GM21526 (cell line): ENCODE results near the gene CA10.

Source experiments
- ATAC-seq: cut with Tn5 transposase; IDR thresholded peaks from one replicate; pipeline ENCODE4 v1.9.1; 2021; ENCODE audit warnings: moderate library complexity; ENCODE audit not compliant: unreplicated experiment, low FRiP score

Gene CA10

DNA sequence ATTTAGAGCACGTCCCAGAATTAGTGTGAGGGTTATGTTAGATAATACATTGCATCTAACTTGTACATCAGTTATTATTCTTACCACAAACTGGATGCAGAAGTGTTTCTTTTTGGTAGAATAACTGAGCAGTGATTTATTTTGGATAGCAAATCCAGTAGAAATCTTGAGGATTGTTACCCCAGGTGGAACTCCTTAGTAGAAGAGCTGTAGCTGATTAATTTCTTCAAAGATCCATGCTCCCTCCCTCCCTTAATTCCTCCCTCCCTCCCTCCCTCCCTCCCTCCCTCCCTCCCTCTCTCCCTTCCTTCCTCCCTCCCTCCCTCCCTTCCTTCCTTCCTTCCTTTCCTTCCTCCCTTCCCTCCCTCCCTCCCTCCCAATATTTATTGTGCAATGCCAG, 337.7 kb downstream of the CA10 start:
- ATAC-seq: no peak

GRCh38 chr17:51820252-51820651, 338.3 kb downstream of the CA10 start:
- no peak for ATAC-seq

DNA sequence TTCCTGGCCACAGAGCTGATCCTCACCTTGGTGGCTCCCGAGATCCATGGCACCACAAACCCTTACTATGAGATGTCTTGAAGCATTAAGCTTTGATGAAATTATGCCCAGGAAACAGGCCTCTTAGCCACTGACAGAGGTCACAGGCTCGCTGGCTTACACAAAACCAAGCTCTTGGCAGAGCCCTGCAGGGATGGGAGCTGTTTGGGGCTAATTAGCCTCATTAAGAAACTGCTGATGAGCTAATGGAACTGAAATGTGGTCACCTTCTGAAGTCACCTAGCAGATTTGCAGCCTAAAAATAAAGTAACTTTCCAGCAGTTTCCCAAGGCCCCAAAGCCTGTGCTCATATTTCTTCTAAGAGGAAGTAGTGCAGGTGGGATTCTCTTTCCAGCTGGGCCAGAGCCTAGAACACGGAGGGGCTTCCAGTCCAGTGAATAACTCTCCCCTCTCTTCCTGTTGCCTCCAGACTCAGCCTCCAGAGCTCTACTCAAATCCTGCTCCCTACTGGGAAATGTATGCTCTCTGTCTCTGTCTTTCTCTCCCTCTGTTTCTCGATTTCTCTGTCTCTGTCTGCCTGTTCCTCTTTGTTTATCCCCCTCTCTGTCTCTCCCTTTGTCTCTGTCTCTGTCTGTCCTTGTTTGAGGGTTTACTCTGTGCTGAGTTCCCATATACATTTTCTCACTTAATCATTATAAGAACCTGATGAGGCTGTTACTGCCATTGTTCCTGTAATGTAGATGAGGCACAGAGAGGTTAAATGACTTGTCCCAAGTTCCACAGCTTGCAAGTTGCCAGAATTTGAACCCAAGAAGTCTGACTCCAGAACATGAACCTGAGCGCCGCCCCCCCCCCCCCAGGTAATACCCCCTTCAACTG, 338.9 kb downstream of the CA10 start:
- ATAC-seq: no peak

GRCh38 chr17:51818777-51819176, 339.7 kb downstream of the CA10 start:
- ATAC-seq: no peak

DNA sequence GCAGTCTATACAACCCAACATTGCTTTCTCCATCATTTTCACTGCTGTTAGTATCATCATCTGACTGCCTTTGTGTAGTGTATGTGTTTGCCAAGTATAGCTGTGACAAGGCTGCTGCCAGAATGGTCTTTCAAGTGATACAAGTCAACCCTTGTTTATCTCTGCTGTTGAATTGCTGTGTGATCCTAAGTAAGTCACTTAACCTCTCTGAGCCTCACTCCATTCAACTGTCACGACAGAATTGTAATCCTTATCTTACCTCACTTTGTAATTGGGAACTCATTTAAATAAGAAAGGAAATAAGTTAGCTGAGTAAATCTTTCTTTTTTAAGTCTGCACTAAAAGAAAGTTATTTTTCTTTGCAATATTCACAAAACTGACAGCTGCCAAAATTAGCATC, 340.6 kb downstream of the CA10 start:
- no peak for ATAC-seq

DNA sequence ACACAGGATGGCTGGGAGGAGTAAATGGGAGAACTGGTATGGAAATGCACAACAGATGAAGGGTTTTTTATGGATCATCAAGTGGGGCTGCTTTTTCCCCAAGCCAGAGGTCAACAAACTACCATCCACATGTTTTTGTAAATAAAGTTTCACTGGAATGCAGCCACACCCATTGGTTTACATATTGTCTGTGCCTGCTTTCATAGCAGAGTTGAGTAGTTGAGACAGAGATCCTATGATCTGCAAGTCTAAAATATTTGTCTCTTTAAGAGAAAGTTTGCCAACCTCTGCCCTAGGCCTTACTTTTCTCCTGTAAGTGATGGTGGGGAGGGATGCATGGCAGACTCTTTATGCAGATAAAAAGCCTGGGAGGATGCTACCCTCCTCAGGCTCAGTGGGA, 341.4 kb downstream of the CA10 start:
- ATAC-seq: no peak

GRCh38 chr17:51815097-51815496, 343.4 kb downstream of the CA10 start:
- ATAC-seq: no peak

DNA sequence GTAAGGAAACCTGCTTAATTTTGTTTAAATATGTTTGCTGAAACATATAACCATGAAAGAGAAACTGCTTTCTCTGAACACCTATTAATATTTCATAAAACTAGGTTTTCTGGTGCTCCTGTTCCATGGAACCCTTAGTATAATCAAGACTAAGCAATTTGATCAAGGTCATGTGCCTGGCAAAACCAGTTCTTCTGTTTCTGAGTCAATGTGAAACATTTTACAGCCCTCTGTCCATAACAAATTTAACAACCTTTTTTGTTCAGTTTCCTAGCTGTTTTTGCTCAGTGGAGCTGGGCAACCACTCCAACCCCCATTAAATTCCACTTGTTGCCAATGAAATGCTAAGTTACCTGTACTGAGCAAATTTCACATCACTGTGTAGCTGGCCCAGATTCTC, 344.0 kb downstream of the CA10 start:
- no peak for ATAC-seq

GRCh38 chr17:51813784-51814174, 344.7 kb downstream of the CA10 start:
- ATAC-seq: no peak

DNA sequence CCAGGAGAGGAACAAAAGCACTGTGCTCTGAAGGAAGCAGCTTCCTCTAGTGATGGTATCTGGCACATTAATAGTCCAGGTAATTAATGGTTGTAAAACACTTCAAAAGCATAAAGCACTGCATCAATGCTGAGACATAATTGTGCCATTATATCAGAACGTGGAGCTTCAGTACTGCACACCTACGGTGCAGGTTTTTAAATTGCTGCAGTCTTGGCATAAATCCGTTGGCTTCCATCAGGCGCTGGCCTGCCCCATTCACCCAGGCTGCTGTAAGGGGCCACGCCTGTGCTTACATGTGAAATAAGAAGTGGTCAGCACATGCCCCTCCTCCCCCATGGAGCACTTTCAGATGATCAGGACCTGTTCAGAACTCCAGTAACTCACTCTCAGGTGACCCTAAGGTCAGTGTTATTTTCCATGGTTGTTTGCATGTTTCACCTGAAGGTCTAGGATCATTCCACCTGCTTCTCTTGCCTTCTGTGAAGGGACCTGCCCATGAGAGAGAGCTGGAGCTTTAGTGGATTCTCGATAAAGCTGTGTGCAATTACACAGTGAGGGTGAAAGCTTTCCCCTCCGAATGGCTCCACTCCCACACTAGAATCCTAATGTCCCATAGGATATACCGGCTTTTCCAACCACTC, 345.3 kb downstream of the CA10 start:
- no peak for ATAC-seq

GRCh38 chr17:51807460-51807859, 351.1 kb downstream of the CA10 start:
- ATAC-seq: no peak

GRCh38 chr17:51805765-51806164, 352.7 kb downstream of the CA10 start:
- no peak for ATAC-seq

DNA sequence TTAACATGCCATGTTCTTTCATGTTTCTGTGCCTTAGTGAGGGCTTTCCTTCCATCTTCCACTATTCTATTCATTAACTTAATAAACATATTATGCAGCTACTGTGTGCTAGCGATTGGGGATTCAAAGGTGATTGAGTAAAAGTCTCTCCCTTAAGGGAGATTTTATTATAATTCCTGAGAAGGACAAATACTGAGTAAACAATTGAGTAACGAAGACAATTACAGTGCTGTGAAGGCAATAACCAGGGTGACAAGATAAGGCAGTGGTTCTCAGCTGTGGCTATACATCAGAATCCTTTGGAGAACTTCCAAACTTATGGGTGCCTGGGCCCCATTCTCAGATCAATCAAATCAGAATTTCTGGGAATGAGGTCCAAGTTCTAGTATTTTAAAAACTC, 353.3 kb downstream of the CA10 start:
- ATAC-seq: no peak

DNA sequence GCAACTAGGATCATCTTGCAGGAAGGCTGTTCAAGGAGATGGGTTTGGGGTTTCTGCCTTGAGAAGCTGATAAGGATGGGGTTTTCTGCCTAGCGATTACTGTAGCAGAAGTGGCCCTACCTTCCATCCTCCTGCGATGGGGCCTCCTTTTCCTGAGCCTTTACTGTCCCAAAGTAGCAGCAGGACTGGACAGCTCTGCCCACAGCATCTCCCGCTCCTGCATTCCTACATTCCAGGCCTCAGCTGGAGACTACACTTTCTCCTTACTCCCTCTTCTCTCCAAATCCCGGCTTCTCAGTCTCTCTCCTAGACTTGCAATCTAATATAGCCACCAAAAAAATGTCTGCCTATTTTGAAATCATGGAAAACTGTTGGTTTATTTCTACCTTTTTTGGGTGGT, 355.4 kb downstream of the CA10 start:
- no peak for ATAC-seq

DNA sequence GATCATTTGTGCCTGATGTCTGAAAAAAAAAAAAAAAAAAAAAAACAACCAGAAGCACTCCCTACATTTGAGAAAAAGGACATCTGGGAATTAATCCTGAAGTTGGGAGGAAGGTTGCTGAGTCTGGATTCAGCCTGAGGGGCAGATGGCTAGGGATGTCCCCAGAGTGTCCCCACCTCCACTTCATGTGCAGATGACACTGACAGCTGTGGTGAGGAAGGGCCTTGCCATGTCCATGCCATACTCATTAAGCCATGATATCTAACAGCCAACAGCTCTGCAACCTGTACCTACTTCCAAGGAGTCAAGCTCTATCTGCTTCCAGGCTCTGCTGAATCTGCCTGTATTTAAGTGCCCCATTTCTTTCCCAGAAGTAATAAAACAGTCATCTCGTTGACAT, 356.0 kb downstream of the CA10 start:
- no peak for ATAC-seq

DNA sequence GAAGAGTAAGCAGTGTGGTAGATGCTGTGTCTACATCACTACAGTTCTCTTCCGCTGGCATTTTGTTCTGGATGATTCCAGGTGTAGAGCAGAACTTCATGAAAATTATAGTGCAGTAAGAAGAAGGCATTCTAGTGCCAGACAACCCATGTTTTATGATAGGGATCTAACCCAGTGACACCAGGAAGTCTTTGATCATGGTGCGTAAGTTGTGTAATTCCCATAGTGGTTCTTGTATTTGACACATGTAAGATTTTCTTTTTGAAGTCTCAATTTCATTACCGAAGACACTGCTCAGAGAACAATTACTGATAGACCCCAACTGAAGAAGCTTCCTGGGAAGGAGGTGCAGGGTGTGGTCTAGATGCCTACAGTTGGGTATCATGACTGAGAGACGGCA, 356.9 kb downstream of the CA10 start:
- ATAC-seq: no peak

- ATAC-seq: no peak
Observed at GRCh38 chr17:51799981-51800380, 358.5 kb downstream of the CA10 start.

DNA sequence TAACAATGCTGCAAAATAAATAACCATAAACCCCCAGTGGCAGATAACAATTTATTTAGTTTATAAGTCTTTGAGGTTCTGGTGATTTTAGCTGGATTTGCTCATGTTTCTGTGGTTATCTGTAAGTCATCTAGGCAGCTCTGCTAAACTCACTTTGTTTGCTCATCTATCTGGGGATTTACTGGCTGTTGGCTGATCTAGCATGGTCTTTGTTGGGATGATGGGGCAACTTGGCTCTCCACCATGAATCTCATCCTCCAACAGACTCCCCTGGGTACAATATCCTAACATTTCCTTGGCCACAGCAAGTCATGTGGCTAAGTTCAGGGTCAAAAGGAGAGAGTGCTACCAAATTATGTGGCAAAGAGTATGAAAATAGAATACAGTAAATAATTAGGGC, 359.3 kb downstream of the CA10 start:
- ATAC-seq: no peak

GRCh38 chr17:51797150-51797549, 361.4 kb downstream of the CA10 start:
- ATAC-seq: no peak

- ATAC-seq: no peak
Observed at GRCh38 chr17:51796026-51796425, 362.5 kb downstream of the CA10 start.

- no peak for ATAC-seq
Observed at GRCh38 chr17:51795401-51795800, 363.1 kb downstream of the CA10 start.

- no peak for ATAC-seq
Observed at GRCh38 chr17:51794466-51794865, 364.0 kb downstream of the CA10 start.
